ENCODE data around the gene CCDC121. TPM values are rescaled to one million over a fixed set of nuclear protein-coding genes. Genes with fewer than 3 reads are reported as not detected.

The CCDC121 gene
- total RNA-seq, 1 donor from 2014 or later: 5.7 TPM

DNA sequence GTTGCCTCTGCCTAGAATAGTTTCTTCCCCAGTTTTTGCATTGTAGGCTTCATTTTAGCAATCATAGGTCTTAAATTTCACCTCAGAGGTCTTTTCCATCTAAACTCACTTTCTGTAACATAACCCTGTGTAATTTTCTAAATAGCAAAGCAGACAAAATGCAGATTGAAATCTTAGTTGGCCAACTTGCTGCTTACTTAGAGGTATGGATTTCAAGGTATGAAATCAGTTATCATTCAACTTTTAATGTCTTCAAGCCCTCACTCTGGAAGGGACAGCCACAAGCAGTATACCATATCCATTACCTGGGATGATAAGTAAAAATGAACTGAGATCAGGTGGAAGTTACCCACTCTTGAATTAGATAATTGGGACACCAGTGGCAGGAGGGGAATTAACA lies 3.9 kb downstream of the CCDC121 start:
- Mint-ChIP-seq H3K4me1 (ENCODE audit: low read depth) (peaks cover 5% of the 10 kb centered on the region), H3K9me3 (ENCODE audit: low read depth) (no peaks in the 10 kb centered on the region)

DNA sequence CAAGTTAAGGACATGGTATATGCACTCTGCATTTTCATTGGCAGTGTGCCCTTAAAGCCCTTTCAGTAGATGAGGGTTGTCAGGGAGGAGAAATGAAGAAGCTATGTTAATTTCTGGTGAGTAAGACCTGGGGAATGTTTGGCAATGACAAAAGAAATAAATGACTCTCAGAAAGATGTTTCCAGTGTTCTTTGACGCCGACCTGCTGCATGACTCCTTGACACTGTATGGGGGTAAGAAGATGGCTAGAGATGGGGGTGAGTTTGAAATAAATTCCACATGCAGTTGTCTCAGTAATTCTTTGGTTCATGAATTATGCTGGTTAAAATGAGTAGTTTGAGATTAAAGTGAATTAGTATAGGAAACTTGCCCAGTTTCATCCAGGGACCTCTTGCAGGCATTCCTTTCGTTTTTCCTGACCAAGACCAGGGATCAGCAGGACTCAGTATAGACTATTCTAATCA lies 5.9 kb downstream of the CCDC121 start:
- Mint-ChIP-seq H3K36me3 (ENCODE audit: insufficient read depth) (peaks cover 19% of the 10 kb centered on the region), H3K27ac (no peak overlapping the region), H3K27me3 (no peaks in the 10 kb centered on the region), H3K4me3 (ENCODE audit: low read depth) (no peak overlapping the region), H3K4me1 (ENCODE audit: low read depth) (peaks cover 3% of the 10 kb centered on the region), H3K9me3 (ENCODE audit: low read depth) (no peaks in the 10 kb centered on the region)
- no peak for DNase-seq (ENCODE audit: low spot score, unreplicated experiment)
- TF ChIP-seq CTCF (IDR thresholded peaks at IDR 0.05; ENCODE audit: unreplicated experiment): no peak

More for the DNA sequence above, 3.9 kb downstream of the CCDC121 start:
- no peak for DNase-seq (ENCODE audit: low spot score, unreplicated experiment)
- no peak for TF ChIP-seq CTCF (IDR thresholded peaks at IDR 0.05; ENCODE audit: unreplicated experiment)
- Mint-ChIP-seq H3K36me3 (ENCODE audit: insufficient read depth) (peaks cover 13% of the 10 kb centered on the region), H3K4me3 (ENCODE audit: low read depth) (no peak overlapping the region), H3K27ac (no peak overlapping the region), H3K27me3 (no peaks in the 10 kb centered on the region)

- peaks cover 27% of the 10 kb centered on the region for H3K36me3 Mint-ChIP-seq (ENCODE audit: insufficient read depth)
- no peak for DNase-seq (ENCODE audit: low spot score, unreplicated experiment)
- no peak overlapping the region for H3K27ac Mint-ChIP-seq
- TF ChIP-seq CTCF (IDR thresholded peaks at IDR 0.05; ENCODE audit: unreplicated experiment): no peak
- H3K4me1 Mint-ChIP-seq (ENCODE audit: low read depth): no peaks in the 10 kb centered on the region
- no peak overlapping the region for H3K4me3 Mint-ChIP-seq (ENCODE audit: low read depth)
- H3K9me3 Mint-ChIP-seq (ENCODE audit: low read depth): no peaks in the 10 kb centered on the region
- H3K27me3 Mint-ChIP-seq: no peaks in the 10 kb centered on the region
Measured at GRCh38 chr2:27621524-27621923, 7.3 kb downstream of the CCDC121 start.

DNA sequence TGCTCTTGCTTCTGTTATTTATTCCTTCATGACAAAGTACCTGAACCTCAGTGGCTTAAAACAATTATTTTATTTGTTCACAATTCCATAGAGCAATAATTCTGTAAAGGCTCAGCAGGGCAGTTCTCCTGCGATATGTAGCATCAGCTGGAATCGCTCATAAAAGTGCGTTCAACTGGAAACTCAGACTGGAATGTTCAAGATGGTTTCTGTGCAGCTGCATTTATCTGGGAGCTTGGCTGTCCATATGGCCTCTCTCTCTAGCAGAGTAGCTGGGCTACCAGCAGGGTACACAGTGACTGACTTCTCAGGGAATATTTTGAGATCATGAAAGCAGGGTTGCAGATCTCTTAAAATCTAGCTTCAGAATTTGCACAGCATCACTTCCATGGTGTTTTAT lies 13.5 kb downstream of the CCDC121 start:
- H3K27ac Mint-ChIP-seq: no peak overlapping the region
- DNase-seq (ENCODE audit: low spot score, unreplicated experiment): no peak
- H3K9me3 Mint-ChIP-seq (ENCODE audit: low read depth): no peaks in the 10 kb centered on the region
- no peaks in the 10 kb centered on the region for H3K27me3 Mint-ChIP-seq
- no peaks in the 10 kb centered on the region for H3K4me1 Mint-ChIP-seq (ENCODE audit: low read depth)
- TF ChIP-seq CTCF (IDR thresholded peaks at IDR 0.05; ENCODE audit: unreplicated experiment): no peak
- no peak overlapping the region for H3K4me3 Mint-ChIP-seq (ENCODE audit: low read depth)
- H3K36me3 Mint-ChIP-seq (ENCODE audit: insufficient read depth): peaks cover 21% of the 10 kb centered on the region

DNA sequence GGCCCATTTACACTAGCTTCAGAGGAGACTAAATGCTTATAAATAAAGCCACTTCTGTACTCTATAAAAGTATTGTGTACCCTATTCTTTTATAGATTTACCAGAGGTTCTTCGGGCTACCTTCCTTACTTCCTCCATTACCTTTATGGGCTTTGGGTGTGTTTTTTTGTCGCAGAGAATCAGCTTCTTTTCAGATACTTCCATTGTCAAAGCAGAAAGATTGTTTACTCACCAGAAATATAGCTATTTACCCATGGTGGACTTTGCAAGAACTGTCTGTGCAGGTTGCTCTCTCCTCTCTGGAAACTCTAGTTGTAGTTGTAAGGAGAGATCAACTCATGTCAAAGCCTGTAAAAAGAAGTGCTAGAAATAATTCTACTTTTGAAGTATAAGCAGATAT lies 14.8 kb downstream of the CCDC121 start:
- Mint-ChIP-seq H3K9me3 (ENCODE audit: low read depth) (no peaks in the 10 kb centered on the region), H3K4me3 (ENCODE audit: low read depth) (no peak overlapping the region), H3K27ac (no peak overlapping the region), H3K36me3 (ENCODE audit: insufficient read depth) (peaks cover 18% of the 10 kb centered on the region), H3K4me1 (ENCODE audit: low read depth) (no peaks in the 10 kb centered on the region), H3K27me3 (no peaks in the 10 kb centered on the region)
- no peak for DNase-seq (ENCODE audit: low spot score, unreplicated experiment)
- no peak for TF ChIP-seq CTCF (IDR thresholded peaks at IDR 0.05; ENCODE audit: unreplicated experiment)
